Thyroid gland (tissue), 4 donors: ENCODE results near the gene SNX8.

Experiments
- POLR2A ChIP-seq, 2 donors: fragments of 450-650 bp; IDR thresholded peaks; one replicate each; pipeline ENCODE4 v1.6.1; 2017; ENCODE audit warnings: antibody characterized with exemption in 2 of 2, mild to moderate bottlenecking in 2 of 2, moderate library complexity in 1 of 2
- TF ChIP-seq, protein P1 (sequence below), 6 experiments: fragments of 200-600 bp in 3 of 6; fragments of 450-650 bp in 3 of 6; sonication (generic) in 3 of 6; IDR thresholded peaks; one replicate each; pipeline ENCODE4 v1.5.1; 2016 to 2019; ENCODE audit warnings: antibody characterized with exemption in 6 of 6, mild to moderate bottlenecking in 2 of 6, inconsistent platforms in 1 of 6, moderate library complexity in 1 of 6

DNA sequence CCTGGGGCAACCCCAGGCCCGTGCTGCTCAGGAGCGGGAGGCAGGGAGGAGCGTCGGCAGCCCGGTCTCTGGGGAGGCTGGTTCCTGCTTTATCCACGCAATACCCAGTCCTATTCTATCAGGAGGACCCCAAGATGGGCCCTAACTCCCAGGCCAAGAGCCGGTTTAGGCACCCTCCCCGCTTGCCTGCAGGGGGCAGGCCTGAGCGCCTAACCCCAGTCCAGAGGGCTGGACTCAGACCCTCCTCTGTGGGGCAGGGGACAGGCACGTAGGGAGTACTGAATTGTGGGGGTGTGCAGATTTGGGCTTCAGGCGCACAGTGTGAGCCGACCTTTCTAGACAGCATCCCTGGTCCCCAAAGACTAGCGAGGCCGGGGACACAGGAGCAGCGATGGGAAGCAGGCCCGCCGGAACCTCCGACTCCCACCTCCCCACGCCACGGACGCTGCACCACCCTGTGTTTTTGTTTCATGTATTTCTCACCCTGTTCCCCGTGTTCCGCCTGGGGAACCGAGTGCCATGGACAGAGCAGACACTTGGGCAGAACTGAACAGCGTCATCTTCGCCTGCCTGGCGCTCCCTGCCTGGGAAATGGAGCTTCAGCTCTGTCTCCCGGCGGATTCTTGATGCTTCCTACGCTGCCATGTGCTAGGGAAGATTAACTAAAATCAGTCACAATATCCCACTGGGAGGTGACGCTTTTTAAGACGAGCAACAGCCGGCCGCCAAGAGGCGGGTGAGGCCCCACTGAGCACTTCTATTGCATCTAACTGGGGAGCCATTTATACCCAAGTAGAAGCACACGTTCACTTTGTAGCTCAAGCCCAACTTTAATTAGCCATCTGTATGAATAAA, 66.9 kb downstream of the SNX8 start:
- TF ChIP-seq, protein P1, sequence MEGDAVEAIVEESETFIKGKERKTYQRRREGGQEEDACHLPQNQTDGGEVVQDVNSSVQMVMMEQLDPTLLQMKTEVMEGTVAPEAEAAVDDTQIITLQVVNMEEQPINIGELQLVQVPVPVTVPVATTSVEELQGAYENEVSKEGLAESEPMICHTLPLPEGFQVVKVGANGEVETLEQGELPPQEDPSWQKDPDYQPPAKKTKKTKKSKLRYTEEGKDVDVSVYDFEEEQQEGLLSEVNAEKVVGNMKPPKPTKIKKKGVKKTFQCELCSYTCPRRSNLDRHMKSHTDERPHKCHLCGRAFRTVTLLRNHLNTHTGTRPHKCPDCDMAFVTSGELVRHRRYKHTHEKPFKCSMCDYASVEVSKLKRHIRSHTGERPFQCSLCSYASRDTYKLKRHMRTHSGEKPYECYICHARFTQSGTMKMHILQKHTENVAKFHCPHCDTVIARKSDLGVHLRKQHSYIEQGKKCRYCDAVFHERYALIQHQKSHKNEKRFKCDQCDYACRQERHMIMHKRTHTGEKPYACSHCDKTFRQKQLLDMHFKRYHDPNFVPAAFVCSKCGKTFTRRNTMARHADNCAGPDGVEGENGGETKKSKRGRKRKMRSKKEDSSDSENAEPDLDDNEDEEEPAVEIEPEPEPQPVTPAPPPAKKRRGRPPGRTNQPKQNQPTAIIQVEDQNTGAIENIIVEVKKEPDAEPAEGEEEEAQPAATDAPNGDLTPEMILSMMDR (IDR thresholded peaks at IDR 0.05): peak in 4 of 6 experiments; percentile 19 to 58 (median 30)
- TF ChIP-seq POLR2A (IDR thresholded peaks at IDR 0.05): no peak
